ENCODE measurements around the gene KREMEN1. TPM values are rescaled to one million over a fixed set of nuclear protein-coding genes. Genes with fewer than 3 reads are reported as not detected.

The KREMEN1 gene
- total and polyA plus RNA-seq, 10 of the 15 experiments (the other 5 are each of a cell fraction or from before 2014, with no cell fraction given): 0.10 to 2.5 (median 0.20) TPM; not detected in 1

DNA sequence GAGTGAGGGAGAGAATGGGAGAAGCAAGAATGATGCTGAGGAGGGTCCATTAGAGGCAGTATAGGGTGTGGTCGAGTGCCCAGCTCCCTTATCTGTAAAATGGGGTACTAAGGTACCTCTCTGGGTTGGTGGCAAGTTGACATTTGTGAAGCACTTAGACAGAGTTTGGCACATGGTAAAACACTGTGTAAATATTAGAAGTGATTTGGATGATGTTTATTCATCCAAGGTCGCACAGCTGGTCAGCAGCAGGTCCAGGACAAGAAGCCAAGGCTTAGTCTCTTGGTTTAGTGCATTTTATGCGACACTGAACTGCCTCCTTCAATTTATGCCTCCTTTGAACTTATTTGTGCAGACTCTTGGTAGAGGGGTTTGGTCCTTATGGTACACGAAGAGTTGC lies 19.4 kb downstream of the KREMEN1 start:
- Histone ChIP-seq H3K79me2 (ENCODE audit: control insufficient read depth, insufficient read depth, low read length) (no peaks in the 10 kb centered on the region), H3K4me2 (ENCODE audit: control insufficient read depth, insufficient read depth) (no peak overlapping the region), H2AFZ (ENCODE audit: control insufficient read depth, low read depth, low read length) (no peak overlapping the region), H3K9me3 (replicated peaks; ENCODE audit: control insufficient read depth, insufficient read depth, low read length) (no peaks in the 10 kb centered on the region), H3K27me3 (replicated peaks in 1 of 2; ENCODE audit: control insufficient read depth in 2 of 2, insufficient read depth in 2 of 2, low read length in 1 of 2) (no peaks in the 10 kb centered on the region), H4K20me1 (ENCODE audit: control insufficient read depth, insufficient read depth) (no peaks in the 10 kb centered on the region), H3K36me3 (ENCODE audit: control insufficient read depth in 2 of 2, insufficient read depth in 2 of 2, low read length in 1 of 2) (no peaks in the 10 kb centered on the region), H3K27ac (ENCODE audit: control insufficient read depth, insufficient read depth) (no peak overlapping the region), H3K4me1 (ENCODE audit: control insufficient read depth, insufficient read depth, low read length) (no peaks in the 10 kb centered on the region), H3K4me3 (no peak overlapping the region), H3K9ac (ENCODE audit: control insufficient read depth, insufficient read depth, low read length) (no peak overlapping the region)
- FAIRE-seq (no peak), DNase-seq (ENCODE audit: low read depth, low spot score) (no peak), ATAC-seq (no peak)
- 1% methylated on average over 4 of the region's 4 CpGs for WGBS (ENCODE audit: insufficient coverage, insufficient replicate concordance, low lambda C conversion rate, missing lambda C conversion rate)
- BruUV-seq (replicated peaks): no TSS peak
- ChIA-PET CTCF (interaction anchor here (1.0 to 1.4 kb wide), 3 partner anchors 8 to 62 kb away, joined by 3 to 5 read pairs (median 5); no protein-coding TSS in a partner anchor), SMC1A (ENCODE audit: uncharacterized antibody, unreplicated experiment) (interaction anchor here (0.9 to 1.9 kb wide), 6 partner anchors 9 to 51 kb away, joined by 3 to 7 read pairs (median 4); no protein-coding TSS in a partner anchor), RAD21 (ENCODE audit: unreplicated experiment) (interaction anchor here (2.0 kb wide), 1 partner anchor 10 kb away, joined by 4 read pairs; no protein-coding TSS in a partner anchor), POLR2A (no interaction called here)
- in situ Hi-C loops (cut with MboI) (no loop called here), intact Hi-C loops (cut with micrococcal nuclease; ENCODE audit: unreplicated experiment) (no loop called here)
- TF ChIP-seq SREBF1 (IDR thresholded peaks at IDR 0.05; ENCODE audit: low read length) (no peak), SP1 (IDR thresholded peaks at IDR 0.05; ENCODE audit: low read depth, low read length) (no peak), RB1 (IDR thresholded peaks at IDR 0.05; ENCODE audit: borderline replicate concordance) (no peak), ASH2L (IDR thresholded peaks at IDR 0.05; ENCODE audit: borderline replicate concordance, low read depth) (no peak), BHLHE40 (IDR thresholded peaks at IDR 0.05; ENCODE audit: borderline replicate concordance in 1 of 2, low read depth in 2 of 2, low read length in 1 of 2) (no peak), MEF2B (IDR thresholded peaks at IDR 0.05; ENCODE audit: partially characterized antibody, poor library complexity, severe bottlenecking) (no peak), SMAD5 (IDR thresholded peaks at IDR 0.05; ENCODE audit: low read depth) (no peak), IKZF1 (conservative IDR thresholded peaks at IDR 0.05) (no peak)
- TF ChIP-seq, protein P1, sequence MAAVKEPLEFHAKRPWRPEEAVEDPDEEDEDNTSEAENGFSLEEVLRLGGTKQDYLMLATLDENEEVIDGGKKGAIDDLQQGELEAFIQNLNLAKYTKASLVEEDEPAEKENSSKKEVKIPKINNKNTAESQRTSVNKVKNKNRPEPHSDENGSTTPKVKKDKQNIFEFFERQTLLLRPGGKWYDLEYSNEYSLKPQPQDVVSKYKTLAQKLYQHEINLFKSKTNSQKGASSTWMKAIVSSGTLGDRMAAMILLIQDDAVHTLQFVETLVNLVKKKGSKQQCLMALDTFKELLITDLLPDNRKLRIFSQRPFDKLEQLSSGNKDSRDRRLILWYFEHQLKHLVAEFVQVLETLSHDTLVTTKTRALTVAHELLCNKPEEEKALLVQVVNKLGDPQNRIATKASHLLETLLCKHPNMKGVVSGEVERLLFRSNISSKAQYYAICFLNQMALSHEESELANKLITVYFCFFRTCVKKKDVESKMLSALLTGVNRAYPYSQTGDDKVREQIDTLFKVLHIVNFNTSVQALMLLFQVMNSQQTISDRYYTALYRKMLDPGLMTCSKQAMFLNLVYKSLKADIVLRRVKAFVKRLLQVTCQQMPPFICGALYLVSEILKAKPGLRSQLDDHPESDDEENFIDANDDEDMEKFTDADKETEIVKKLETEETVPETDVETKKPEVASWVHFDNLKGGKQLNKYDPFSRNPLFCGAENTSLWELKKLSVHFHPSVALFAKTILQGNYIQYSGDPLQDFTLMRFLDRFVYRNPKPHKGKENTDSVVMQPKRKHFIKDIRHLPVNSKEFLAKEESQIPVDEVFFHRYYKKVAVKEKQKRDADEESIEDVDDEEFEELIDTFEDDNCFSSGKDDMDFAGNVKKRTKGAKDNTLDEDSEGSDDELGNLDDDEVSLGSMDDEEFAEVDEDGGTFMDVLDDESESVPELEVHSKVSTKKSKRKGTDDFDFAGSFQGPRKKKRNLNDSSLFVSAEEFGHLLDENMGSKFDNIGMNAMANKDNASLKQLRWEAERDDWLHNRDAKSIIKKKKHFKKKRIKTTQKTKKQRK (IDR thresholded peaks at IDR 0.05; ENCODE audit: low read depth, low read length): no peak
